HG02759 (cell line): ENCODE results near the gene RNASEH2C.
"Not testable (repeated sequence)": the region's sequence is repeated elsewhere in the genome, so short reads cannot be mapped to it uniquely, and the experiment has no call there.

Experiments used
- ATAC-seq: cut with Tn5 transposase; IDR thresholded peaks from one replicate; pipeline ENCODE4 v1.9.1; 2021; ENCODE audit warnings: mild to moderate bottlenecking, moderate library complexity; ENCODE audit not compliant: unreplicated experiment

RNASEH2C gene

GRCh38 chr11:65691847-65692246, 28.8 kb downstream of the RNASEH2C start:
- ATAC-seq: not testable (repeated sequence)

GRCh38 chr11:65685981-65686380, 34.6 kb downstream of the RNASEH2C start:
- ATAC-seq: no peak

- not testable (repeated sequence) for ATAC-seq
Measured at GRCh38 chr11:65683480-65683879, 37.1 kb downstream of the RNASEH2C start.

- no peak for ATAC-seq
Measured at GRCh38 chr11:65680192-65680743, 40.3 kb downstream of the RNASEH2C start.

- no peak for ATAC-seq
Measured at GRCh38 chr11:65672982-65673381, 47.6 kb downstream of the RNASEH2C start.

- ATAC-seq: no peak
Measured at GRCh38 chr11:65672180-65672860, 48.3 kb downstream of the RNASEH2C start.
